Coronary artery (tissue), 2 donors: Measurements from ENCODE around the gene ZNF569.
A peak's percentile ranks its signal among the peaks of the same experiment; 100 is the strongest.

Experiments
- DNase-seq: peaks from one replicate; pipeline ENCODE4 v3.0.0-alpha.2; 2017; ENCODE audit warnings: low spot score
- H3K27ac ChIP-seq, 2 donors: fragments of 200-600 bp; sonication (generic); one replicate each; pipeline ENCODE4 v1.5.1; 2016 to 2019
- H3K4me3 ChIP-seq: fragments of 200-600 bp; sonication (generic); 2 replicates; pipeline ENCODE4 v1.5.1; 2016; ENCODE audit warnings: mild to moderate bottlenecking, moderate library complexity
- TF ChIP-seq, protein P1 (sequence below): fragments of 200-600 bp; sonication (generic); IDR thresholded peaks from one replicate; pipeline ENCODE4 v1.5.1; 2019; ENCODE audit warnings: antibody characterized with exemption

Gene ZNF569

DNA sequence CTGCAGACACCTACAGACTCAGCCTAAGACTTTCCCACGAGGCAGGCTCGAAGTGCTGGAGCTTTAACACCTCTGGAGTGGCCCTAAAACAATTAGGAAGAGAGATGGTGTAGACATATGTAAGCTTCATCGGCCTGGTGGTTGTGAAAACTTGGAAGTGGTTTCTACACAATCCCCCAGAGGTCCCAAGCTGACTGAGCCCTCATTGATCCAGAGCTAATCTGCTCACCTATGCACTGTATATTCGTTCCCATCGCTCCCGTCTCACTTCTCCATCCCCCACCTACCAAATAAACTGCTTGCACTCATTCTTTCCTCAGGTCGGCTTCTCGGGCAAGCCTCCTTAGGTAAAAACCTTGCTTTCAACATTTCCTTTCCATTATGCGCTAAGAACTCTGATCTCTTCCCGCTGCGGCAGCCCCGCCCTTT is 38.7 kb upstream of the ZNF569 start:
- DNase-seq = no peak
- TF ChIP-seq, protein P1, sequence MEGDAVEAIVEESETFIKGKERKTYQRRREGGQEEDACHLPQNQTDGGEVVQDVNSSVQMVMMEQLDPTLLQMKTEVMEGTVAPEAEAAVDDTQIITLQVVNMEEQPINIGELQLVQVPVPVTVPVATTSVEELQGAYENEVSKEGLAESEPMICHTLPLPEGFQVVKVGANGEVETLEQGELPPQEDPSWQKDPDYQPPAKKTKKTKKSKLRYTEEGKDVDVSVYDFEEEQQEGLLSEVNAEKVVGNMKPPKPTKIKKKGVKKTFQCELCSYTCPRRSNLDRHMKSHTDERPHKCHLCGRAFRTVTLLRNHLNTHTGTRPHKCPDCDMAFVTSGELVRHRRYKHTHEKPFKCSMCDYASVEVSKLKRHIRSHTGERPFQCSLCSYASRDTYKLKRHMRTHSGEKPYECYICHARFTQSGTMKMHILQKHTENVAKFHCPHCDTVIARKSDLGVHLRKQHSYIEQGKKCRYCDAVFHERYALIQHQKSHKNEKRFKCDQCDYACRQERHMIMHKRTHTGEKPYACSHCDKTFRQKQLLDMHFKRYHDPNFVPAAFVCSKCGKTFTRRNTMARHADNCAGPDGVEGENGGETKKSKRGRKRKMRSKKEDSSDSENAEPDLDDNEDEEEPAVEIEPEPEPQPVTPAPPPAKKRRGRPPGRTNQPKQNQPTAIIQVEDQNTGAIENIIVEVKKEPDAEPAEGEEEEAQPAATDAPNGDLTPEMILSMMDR = no peak
- Histone ChIP-seq H3K4me3 (peak overlapping the region; percentile 79), H3K27ac (peak overlapping the region; percentile 76 to 91)

DNA sequence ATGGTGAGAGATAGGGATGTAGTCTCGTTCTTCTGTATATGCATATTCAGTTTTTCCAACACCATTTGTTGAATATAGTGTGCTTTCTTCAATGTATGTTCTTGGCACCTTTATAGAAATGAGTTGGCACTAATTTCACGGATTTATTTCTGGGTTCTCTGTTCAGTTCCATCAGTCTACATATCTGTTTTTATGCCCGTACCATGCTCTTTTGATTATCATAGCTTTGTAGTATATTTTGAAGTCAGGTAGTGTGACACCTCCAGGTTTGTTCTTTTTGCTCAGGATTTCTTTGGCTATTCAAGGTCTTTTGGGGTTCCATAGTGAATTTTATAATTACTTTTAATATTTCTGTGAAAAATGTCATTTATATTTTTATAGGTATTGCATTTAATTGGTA is 25.0 kb upstream of the ZNF569 start:
- no peak overlapping the region for H3K4me3 ChIP-seq
- H3K27ac ChIP-seq = no peak overlapping the region
- TF ChIP-seq, protein P1 = no peak
- no peak for DNase-seq

- no peak overlapping the region for H3K27ac ChIP-seq
- TF ChIP-seq, protein P1 = no peak
- H3K4me3 ChIP-seq = peak overlapping the region; percentile 52
- DNase-seq = no peak
Observed at GRCh38 chr19:37484406-37485168, 17.3 kb upstream of the ZNF569 start.

DNA sequence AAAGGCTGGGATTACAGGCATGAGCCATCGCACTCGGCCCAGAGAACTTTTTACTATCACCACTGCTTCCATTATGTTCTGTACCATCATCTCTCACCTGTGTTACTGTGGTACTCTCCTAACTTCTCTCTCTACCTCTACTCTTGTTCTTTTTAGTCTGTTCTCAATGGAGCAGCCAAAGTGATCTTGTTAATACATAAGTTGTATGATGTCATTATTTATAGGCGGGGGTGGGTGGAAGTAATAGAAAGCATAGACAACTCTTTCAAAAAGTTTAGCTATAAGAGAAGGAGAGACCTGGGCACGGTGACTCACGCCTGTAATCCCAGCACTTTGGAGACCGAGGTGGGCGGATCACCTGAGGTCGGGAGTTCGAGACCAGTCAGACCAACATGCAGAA is 4.9 kb upstream of the ZNF569 start:
- DNase-seq = no peak
- TF ChIP-seq, protein P1 = no peak
- Histone ChIP-seq H3K27ac (no peak overlapping the region), H3K4me3 (no peak overlapping the region)

GRCh38 chr19:37470216-37470615 is 3.0 kb upstream of the ZNF569 start:
- Histone ChIP-seq H3K27ac (no peak overlapping the region), H3K4me3 (peak overlapping the region; percentile 83)
- TF ChIP-seq, protein P1 = no peak
- DNase-seq = no peak

GRCh38 chr19:37468961-37469777 is 1.9 kb upstream of the ZNF569 start, which contains the start of gene ZNF570:
ZNF570 (plus strand) TSS chr19:37469356; CDS start chr19:37470355, 999 bp downstream.
- DNase-seq = peak; percentile 91
- Histone ChIP-seq H3K4me3 (peak within 1 kb of the TSS; percentile 83), H3K27ac (peak within 1 kb of the TSS; percentile 93 to 97)
- TF ChIP-seq, protein P1 = no peak
